K562 (cell line): ENCODE data around the gene VGLL4. TPM values are rescaled to one million over a fixed set of nuclear protein-coding genes. Genes with fewer than 3 reads are reported as not detected.

Experiments used
- ATAC-seq: fragments of 200-7000 bp; cut with Tn5 transposase; 3 replicates; pipeline ENCODE4 v1.9.1; 2020; ENCODE audit warnings: moderate library complexity
- BruUV-seq: library from RNA; stranded (reverse); fragments of 400-500 nt; replicated peaks from 2 replicates; lab custom pipeline; 2021; lab: Mats Ljungman, UMichigan
- CTCF ChIA-PET: fragments of 300-600 bp; formaldehyde crosslinking; extraction: SDS; loops from one replicate; lab custom pipeline; 2021; ENCODE audit warnings: low intra/inter-chr PET ratio; lab: Yijun Ruan, JAX
- POLR2A ChIA-PET: fragments of 300-600, 350-650 bp; sonication (Branson Sonifier 250); formaldehyde crosslinking; extraction: SDS; loops from one replicate; lab custom pipeline; 2021; ENCODE audit warnings: antibody characterized with exemption, inconsistent platforms; lab: Yijun Ruan, JAX
- DNase-seq, 4 experiments: peaks; one replicate each; pipeline versions ENCODE4 v3.0.0 to v3.0.0-alpha.2; 2011 to 2018; ENCODE audit warnings: low spot score in 3 of 4, mixed read lengths in 3 of 4; ENCODE audit errors: extremely low read depth in 1 of 4
- FAIRE-seq: peaks from 2 replicates; lab custom pipeline; 2011; peaks lifted over from hg19 to GRCh38; lab: Jason Lieb, UNC
- H2AFZ ChIP-seq: 2 replicates; pipeline ENCODE4 v1.6.0; 2011; ENCODE audit warnings: low read depth, low read length, control low read depth, inconsistent platforms
- H3K27ac ChIP-seq: fragments of 200-600 bp; 3 replicates; pipeline ENCODE4 v1.8.0; 2011; ENCODE audit warnings: low read depth, mild to moderate bottlenecking, control low read depth, inconsistent platforms, low read length, moderate library complexity, mixed read lengths; ENCODE audit errors: extremely low read depth
- H3K27me3 ChIP-seq, 2 experiments: fragments of 300-600 bp in 1 of 2; 2 replicates in 1 of 2; 3 replicates in 1 of 2; pipeline versions ENCODE4 v1.6.0 to v1.8.0; 2011; ENCODE audit warnings: inconsistent platforms in 2 of 2, low read length in 2 of 2, mild to moderate bottlenecking in 1 of 2, mixed read lengths in 1 of 2, moderate library complexity in 1 of 2; ENCODE audit not compliant: control insufficient read depth in 2 of 2, insufficient read depth in 2 of 2
- H3K36me3 ChIP-seq: fragments of 300-600 bp; 3 replicates; pipeline ENCODE4 v1.8.0; 2011; ENCODE audit warnings: mild to moderate bottlenecking, low read length, inconsistent platforms; ENCODE audit not compliant: control insufficient read depth, insufficient read depth
- H3K4me1 ChIP-seq, 2 experiments: fragments of 200-600 bp in 1 of 2; replicated peaks in 1 of 2; 2 replicates in 1 of 2; 3 replicates in 1 of 2; pipeline versions ENCODE4 v1.5.1 to v1.8.0; 2011; ENCODE audit warnings: inconsistent platforms in 2 of 2, low read length in 2 of 2, mild to moderate bottlenecking in 1 of 2, mixed read lengths in 1 of 2, moderate library complexity in 1 of 2; ENCODE audit not compliant: control insufficient read depth in 2 of 2, insufficient read depth in 2 of 2
- H3K4me2 ChIP-seq: 2 replicates; pipeline ENCODE4 v1.6.1; 2011; ENCODE audit warnings: low read length, control low read depth, inconsistent platforms, mixed read lengths; ENCODE audit not compliant: insufficient read depth
- H3K4me3 ChIP-seq: fragments of 200-600 bp; sonication (generic), shearing (Covaris generic); 2 replicates; pipeline ENCODE4 v1.5.1; 2016; ENCODE audit warnings: control low read depth, inconsistent platforms
- H3K79me2 ChIP-seq: fragments of 200-600 bp; 3 replicates; pipeline ENCODE4 v1.8.0; 2011; ENCODE audit warnings: low read length, inconsistent platforms; ENCODE audit not compliant: control insufficient read depth, insufficient read depth
- H3K9ac ChIP-seq, 2 experiments: 2 replicates each; pipeline versions ENCODE4 v1.6.0 to v1.6.1; 2011; ENCODE audit warnings: low read depth in 2 of 2, low read length in 2 of 2, control low read depth in 1 of 2, inconsistent platforms in 1 of 2, mild to moderate bottlenecking in 1 of 2, mixed read lengths in 1 of 2; ENCODE audit not compliant: insufficient read depth in 1 of 2
- H3K9me1 ChIP-seq: one replicate; pipeline ENCODE4 v1.6.0; 2011; ENCODE audit warnings: inconsistent platforms, mild to moderate bottlenecking, low read length, moderate library complexity; ENCODE audit not compliant: control insufficient read depth, insufficient read depth
- H3K9me3 ChIP-seq: replicated peaks from 2 replicates; pipeline ENCODE4 v1.5.1; 2011; ENCODE audit warnings: low read depth, low read length, inconsistent platforms; ENCODE audit not compliant: control insufficient read depth, insufficient read depth
- H4K20me1 ChIP-seq: replicated peaks from 2 replicates; pipeline ENCODE4 v1.6.1; 2011; ENCODE audit warnings: low read length, inconsistent platforms, mixed read lengths; ENCODE audit not compliant: control insufficient read depth, insufficient read depth
- ARNT ChIP-seq, 2 experiments: fragments of 450-650 bp; IDR thresholded peaks; 2 replicates each; pipeline ENCODE4 v1.6.1; 2016; ENCODE audit warnings: mild to moderate bottlenecking in 1 of 2
- BMI1 ChIP-seq: fragments of 150-350 bp; IDR thresholded peaks from 2 replicates; pipeline ENCODE4 v1.6.1; 2014; ENCODE audit warnings: low read length
- CREBBP ChIP-seq: IDR thresholded peaks from one replicate; pipeline ENCODE4 v1.6.1; 2012; ENCODE audit warnings: low read depth, mild to moderate bottlenecking, control low read depth, inconsistent platforms, low read length
- MAFG ChIP-seq: fragments of 450-650 bp; conservative IDR thresholded peaks from 2 replicates; pipeline ENCODE4 v1.6.1; 2016; ENCODE audit warnings: missing genetic modification characterization, missing compliant biosample characterization
- SREBF1 ChIP-seq: fragments of 150-350 bp; IDR thresholded peaks from 2 replicates; pipeline ENCODE4 v1.6.1; 2014; ENCODE audit warnings: antibody characterized with exemption, low read depth, low read length, borderline replicate concordance
- TCF7 ChIP-seq: sonication (generic); IDR thresholded peaks from 2 replicates; pipeline ENCODE4 v1.6.1; 2016; ENCODE audit warnings: antibody characterized with exemption, borderline replicate concordance
- TCF7L2 ChIP-seq: fragments of 150-350 bp; IDR thresholded peaks from 2 replicates; pipeline ENCODE4 v1.6.1; 2016; ENCODE audit warnings: low read depth, mild to moderate bottlenecking, low read length, moderate library complexity
- ZC3H8 ChIP-seq: fragments of 450-650 bp; IDR thresholded peaks from 2 replicates; pipeline ENCODE4 v1.6.1; 2017
- ZFP30 ChIP-seq: fragments of 250-450 bp; sonication (Bioruptor Pico); IDR thresholded peaks from 2 replicates; pipeline ENCODE4 v1.8.0; 2022; ENCODE audit warnings: moderate library complexity, mild to moderate bottlenecking, inconsistent platforms, borderline replicate concordance
- ZNF699 ChIP-seq: fragments of 250-450 bp; sonication (Bioruptor Pico); IDR thresholded peaks from 2 replicates; pipeline ENCODE4 v1.8.0; 2021; ENCODE audit warnings: mild to moderate bottlenecking, moderate library complexity; ENCODE audit not compliant: insufficient replicate concordance
- WGBS: fragments of 100-300 bp; shearing (Covaris generic); methylation state at CpG from one replicate; pipeline ENCODE4 v1.1.6; 2016; ENCODE audit warnings: low coverage, mixed read lengths; ENCODE audit not compliant: insufficient coverage; ENCODE audit errors: missing lambda C conversion rate; 5-methylcytosine and 5-hydroxymethylcytosine counted together
- in situ Hi-C: fragments of 300-500 bp; cut with MboI; formaldehyde crosslinking; loops from 4 replicates; pipeline ENCODE4 v1.15.0; 2018; ENCODE audit warnings: inconsistent platforms, mixed read lengths
- intact Hi-C: fragments of 100-400 bp; cut with micrococcal nuclease; formaldehyde crosslinking; loops from 2 replicates; pipeline ENCODE4 v1.14.2; 2022
- polyA plus RNA-seq, 8 experiments: library from polyadenylated mRNA; depleted of rRNA in 4 of 8; stranded (reverse) in 5 of 8; unstranded in 3 of 8; fragments of >200 nt; fragmentation: Nextera tagmentation in 2 of 8; fragmentation: Illumina TruSeq in 1 of 8; extraction: Ambion mirVana in 2 of 8; extraction: Trizol in 1 of 8; gene quantifications; 2 replicates each; pipeline versions ENCODE4 v1.2.1 to v1.2.3, GENCODE V29; 2011 to 2014; ENCODE audit warnings: inconsistent platforms in 1 of 8, missing spikeins in 1 of 8
- total RNA-seq, 7 experiments: library from RNA; depleted of rRNA in 6 of 7; stranded (reverse); fragments of >200 nt in 6 of 7; fragmentation: Illumina TruSeq in 2 of 7; extraction: Trizol in 2 of 7; gene quantifications; 2 replicates each; pipeline versions ENCODE4 v1.2.1 to v1.2.3, GENCODE V29; 2011 to 2021; ENCODE audit warnings: low replicate concordance in 1 of 7
- TF ChIP-seq, protein P1 (sequence below): fragments of 250-450 bp; sonication (Bioruptor Pico); IDR thresholded peaks from 2 replicates; pipeline ENCODE4 v1.5.0; 2022; ENCODE audit warnings: mild to moderate bottlenecking
- TF ChIP-seq, protein P2 (sequence below): fragments of 450-650 bp; IDR thresholded peaks from 2 replicates; pipeline ENCODE4 v1.7.0; 2016; ENCODE audit warnings: borderline replicate concordance

The VGLL4 gene
- total and polyA plus RNA-seq, 9 of the 15 experiments (the other 6 are each of a cell fraction or from before 2014, with no cell fraction given), result 0.27 to 10.9 (median 8.6) TPM

DNA sequence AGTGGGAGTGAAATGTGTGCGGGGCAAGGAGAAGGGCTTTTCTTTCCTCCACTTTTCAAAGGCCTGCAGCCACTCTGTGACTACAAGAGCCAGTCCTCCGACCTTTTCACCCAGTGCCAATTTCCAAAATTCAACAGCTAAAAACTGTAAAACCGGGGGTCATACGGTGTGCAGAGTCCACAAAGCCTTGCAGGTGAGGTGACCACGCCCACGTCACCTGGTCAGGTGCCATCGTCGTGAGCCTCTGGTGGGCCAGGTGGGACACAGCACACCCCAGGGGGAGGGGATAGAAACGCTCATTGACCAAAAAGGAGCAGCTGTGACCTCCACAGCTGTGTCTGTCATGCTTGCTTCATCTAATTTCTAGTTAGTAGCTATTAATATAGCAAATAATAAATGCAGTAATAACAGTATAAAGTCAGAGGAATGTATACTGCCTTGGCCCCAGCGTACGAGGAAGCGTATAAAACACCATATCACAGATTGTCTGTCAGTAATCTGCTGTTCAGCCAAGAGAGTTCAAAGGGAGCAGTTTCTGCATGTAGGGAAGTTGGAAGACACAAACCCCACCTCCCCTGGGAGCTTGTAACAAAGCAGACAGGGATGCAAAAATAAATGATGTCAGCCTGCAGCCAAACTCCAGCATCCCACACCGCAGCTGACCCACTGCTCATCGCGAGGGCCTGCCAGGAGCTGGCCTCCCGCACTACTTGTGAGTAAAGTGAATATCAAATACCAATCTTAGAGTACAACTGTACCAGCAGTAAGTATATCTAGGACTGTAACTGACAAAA lies 86.7 kb downstream of the VGLL4 start (continued):
- TF ChIP-seq, protein P1, sequence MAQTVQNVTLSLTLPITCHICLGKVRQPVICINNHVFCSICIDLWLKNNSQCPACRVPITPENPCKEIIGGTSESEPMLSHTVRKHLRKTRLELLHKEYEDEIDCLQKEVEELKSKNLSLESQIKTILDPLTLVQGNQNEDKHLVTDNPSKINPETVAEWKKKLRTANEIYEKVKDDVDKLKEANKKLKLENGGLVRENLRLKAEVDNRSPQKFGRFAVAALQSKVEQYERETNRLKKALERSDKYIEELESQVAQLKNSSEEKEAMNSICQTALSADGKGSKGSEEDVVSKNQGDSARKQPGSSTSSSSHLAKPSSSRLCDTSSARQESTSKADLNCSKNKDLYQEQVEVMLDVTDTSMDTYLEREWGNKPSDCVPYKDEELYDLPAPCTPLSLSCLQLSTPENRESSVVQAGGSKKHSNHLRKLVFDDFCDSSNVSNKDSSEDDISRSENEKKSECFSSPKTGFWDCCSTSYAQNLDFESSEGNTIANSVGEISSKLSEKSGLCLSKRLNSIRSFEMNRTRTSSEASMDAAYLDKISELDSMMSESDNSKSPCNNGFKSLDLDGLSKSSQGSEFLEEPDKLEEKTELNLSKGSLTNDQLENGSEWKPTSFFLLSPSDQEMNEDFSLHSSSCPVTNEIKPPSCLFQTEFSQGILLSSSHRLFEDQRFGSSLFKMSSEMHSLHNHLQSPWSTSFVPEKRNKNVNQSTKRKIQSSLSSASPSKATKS (CRISPR knock-in tag), result no peak
- no peak for TF ChIP-seq ZNF699 (CRISPR knock-in tag)

DNA sequence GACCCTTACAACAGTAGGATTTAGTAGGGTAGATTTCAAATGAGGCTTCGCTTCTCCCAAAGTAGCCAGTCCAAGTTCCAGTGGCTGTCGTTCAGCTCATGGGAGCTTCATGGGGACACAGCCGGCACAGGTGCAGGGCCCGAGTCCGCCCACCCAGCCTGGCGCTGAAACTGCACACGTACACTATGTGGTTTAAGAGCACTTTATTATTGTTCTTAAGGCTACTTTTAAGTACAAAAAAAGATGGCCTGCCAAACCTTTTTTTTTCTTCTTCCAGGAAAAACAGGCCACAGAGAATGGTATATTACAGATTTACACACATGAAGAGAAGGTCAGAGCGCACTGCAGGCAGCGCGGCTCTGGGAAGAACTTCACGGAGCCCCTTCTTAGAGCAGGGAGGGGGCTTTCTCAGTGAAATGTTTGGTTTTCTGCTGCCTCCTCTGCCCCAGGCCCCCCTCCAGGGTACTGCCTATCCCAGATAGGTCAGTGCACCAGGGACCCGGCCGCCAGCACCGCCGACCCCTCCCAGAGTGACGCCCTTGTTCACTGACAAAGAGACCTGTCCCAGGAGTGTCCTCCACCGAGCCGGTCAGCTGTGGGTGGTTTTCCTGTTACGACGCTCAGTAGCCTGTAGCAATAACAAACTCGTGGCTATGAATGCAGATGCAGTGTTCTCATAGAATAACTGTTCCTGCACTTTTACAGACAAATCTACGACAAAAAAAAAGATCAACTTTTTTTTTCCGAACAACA lies 87.7 kb downstream of the VGLL4 start:
- Histone ChIP-seq H3K4me1 (peaks cover 0 to 12% of the 10 kb centered on the region in 2 experiments; a peak in 1 of 5 replicates), H3K27ac (no peak overlapping the region), H3K79me2 (no peaks in the 10 kb centered on the region), H3K36me3 (peaks cover 3% of the 10 kb centered on the region; the same call in 1 of the 3 replicates), H3K9ac (no peak overlapping the region), H4K20me1 (no peaks in the 10 kb centered on the region; the same call in 1 of the 2 replicates), H3K27me3 (no peaks in the 10 kb centered on the region), H3K4me3 (no peak overlapping the region), H2AFZ (no peak overlapping the region), H3K9me1 (no peaks in the 10 kb centered on the region), H3K4me2 (no peak overlapping the region), H3K9me3 (no peaks in the 10 kb centered on the region)
- POLR2A ChIA-PET, result interaction anchor here (1.2 kb wide), 1 partner anchor 10 kb away, joined by 3 read pairs; no protein-coding TSS in a partner anchor
- DNase-seq (no peak), ATAC-seq (no peak), FAIRE-seq (no peak)
- CTCF ChIA-PET, result no interaction called here
- BruUV-seq, result no TSS peak
- intact Hi-C loops, result no loop called here
- in situ Hi-C loops, result no loop called here
- TF ChIP-seq ZC3H8 (no peak), ZFP30 (CRISPR knock-in tag) (no peak), ARNT (IDR thresholded peaks at IDR 0.05) (no peak), BMI1 (no peak), TCF7L2 (no peak), CREBBP (no peak), TCF7 (no peak), MAFG (tag) (no peak), SREBF1 (no peak)
- TF ChIP-seq, protein P2, sequence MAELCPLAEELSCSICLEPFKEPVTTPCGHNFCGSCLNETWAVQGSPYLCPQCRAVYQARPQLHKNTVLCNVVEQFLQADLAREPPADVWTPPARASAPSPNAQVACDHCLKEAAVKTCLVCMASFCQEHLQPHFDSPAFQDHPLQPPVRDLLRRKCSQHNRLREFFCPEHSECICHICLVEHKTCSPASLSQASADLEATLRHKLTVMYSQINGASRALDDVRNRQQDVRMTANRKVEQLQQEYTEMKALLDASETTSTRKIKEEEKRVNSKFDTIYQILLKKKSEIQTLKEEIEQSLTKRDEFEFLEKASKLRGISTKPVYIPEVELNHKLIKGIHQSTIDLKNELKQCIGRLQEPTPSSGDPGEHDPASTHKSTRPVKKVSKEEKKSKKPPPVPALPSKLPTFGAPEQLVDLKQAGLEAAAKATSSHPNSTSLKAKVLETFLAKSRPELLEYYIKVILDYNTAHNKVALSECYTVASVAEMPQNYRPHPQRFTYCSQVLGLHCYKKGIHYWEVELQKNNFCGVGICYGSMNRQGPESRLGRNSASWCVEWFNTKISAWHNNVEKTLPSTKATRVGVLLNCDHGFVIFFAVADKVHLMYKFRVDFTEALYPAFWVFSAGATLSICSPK, result no peak
- 87% methylated on average over 23 of the region's 23 CpGs for WGBS
